Peyer's patch (tissue), 4 donors: ENCODE data around the gene NTN3.
"Not testable (repeated sequence)": the region's sequence is repeated elsewhere in the genome, so short reads cannot be mapped to it uniquely, and the experiment has no call there.

Experiments
- POLR2A ChIP-seq, 2 donors: fragments of 450-650 bp; IDR thresholded peaks; one replicate each; pipeline ENCODE4 v1.5.1; 2017; ENCODE audit warnings: antibody characterized with exemption in 2 of 2, mild to moderate bottlenecking in 2 of 2, moderate library complexity in 2 of 2
- TF ChIP-seq, protein P1 (sequence below), 6 experiments: fragments of 450-650 bp in 4 of 6; fragments of 200-600 bp in 2 of 6; sonication (generic) in 1 of 6; IDR thresholded peaks; one replicate each; pipeline ENCODE4 v1.5.1; 2017 to 2019; ENCODE audit warnings: antibody characterized with exemption in 6 of 6, mild to moderate bottlenecking in 3 of 6, moderate library complexity in 1 of 6

DNA sequence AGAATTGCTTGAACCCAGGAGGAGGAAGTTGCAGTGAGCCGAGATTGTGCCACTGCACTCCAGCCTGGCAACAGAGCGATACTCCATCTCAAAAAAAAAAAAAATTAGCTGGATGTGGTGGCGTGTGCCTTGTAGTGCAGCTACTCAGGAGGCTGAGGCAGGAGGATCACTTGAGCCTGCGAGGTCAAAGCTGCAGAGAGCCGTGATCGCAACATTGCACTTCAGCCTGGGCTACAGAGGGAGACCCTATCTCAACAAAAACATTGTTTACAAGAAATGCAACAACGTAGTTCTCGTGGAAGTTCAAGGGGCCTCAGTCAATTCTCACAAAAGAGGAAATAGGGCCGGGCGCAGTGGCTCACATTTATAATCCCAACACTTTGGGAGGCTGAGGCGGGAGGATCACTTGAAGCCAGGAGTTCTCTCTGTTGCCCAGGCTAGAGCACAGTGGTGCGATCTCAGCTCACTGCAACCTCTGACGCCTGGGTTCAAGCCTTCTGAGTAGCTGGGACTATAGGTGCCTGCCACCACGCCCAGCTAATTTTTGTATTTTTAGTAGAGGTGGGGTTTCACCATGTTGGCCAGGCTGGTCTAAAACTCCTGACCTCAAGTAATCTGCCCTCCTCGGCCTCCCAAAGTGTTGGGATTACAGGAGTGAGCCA, 29.8 kb upstream of the NTN3 start:
- TF ChIP-seq, protein P1, sequence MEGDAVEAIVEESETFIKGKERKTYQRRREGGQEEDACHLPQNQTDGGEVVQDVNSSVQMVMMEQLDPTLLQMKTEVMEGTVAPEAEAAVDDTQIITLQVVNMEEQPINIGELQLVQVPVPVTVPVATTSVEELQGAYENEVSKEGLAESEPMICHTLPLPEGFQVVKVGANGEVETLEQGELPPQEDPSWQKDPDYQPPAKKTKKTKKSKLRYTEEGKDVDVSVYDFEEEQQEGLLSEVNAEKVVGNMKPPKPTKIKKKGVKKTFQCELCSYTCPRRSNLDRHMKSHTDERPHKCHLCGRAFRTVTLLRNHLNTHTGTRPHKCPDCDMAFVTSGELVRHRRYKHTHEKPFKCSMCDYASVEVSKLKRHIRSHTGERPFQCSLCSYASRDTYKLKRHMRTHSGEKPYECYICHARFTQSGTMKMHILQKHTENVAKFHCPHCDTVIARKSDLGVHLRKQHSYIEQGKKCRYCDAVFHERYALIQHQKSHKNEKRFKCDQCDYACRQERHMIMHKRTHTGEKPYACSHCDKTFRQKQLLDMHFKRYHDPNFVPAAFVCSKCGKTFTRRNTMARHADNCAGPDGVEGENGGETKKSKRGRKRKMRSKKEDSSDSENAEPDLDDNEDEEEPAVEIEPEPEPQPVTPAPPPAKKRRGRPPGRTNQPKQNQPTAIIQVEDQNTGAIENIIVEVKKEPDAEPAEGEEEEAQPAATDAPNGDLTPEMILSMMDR (IDR thresholded peaks at IDR 0.05), result not testable (repeated sequence)
- not testable (repeated sequence) for TF ChIP-seq POLR2A (IDR thresholded peaks at IDR 0.05)
